ENCODE results near the gene KCNMA1. TPM values are rescaled to one million over a fixed set of nuclear protein-coding genes. Genes with fewer than 3 reads are reported as not detected.

The KCNMA1 gene
- total and polyA plus RNA-seq, 9 of the 15 experiments (the other 6 are each of a cell fraction or from before 2014, with no cell fraction given) = 0.01 to 0.95 (median 0.15) TPM; not detected in 4

- in situ Hi-C loops (cut with MboI) (no loop called here), intact Hi-C loops (cut with micrococcal nuclease) (no loop called here)
- FAIRE-seq (no peak), ATAC-seq (no peak), DNase-seq (ENCODE audit: extremely low read depth in 1 of 4, low spot score in 3 of 4) (no peak)
- Histone ChIP-seq H4K20me1 (replicated peaks; ENCODE audit: control insufficient read depth, insufficient read depth, low read length) (no peaks in the 10 kb centered on the region; the same call in 1 of the 2 replicates), H2AFZ (ENCODE audit: low read depth, low read length) (no peak overlapping the region), H3K9me3 (replicated peaks; ENCODE audit: control insufficient read depth, insufficient read depth, low read depth, low read length) (no peaks in the 10 kb centered on the region), H3K27ac (ENCODE audit: extremely low read depth, low read depth, low read length) (no peak overlapping the region), H3K4me2 (ENCODE audit: insufficient read depth, low read length) (no peak overlapping the region), H3K9me1 (ENCODE audit: control insufficient read depth, insufficient read depth, low read length) (no peaks in the 10 kb centered on the region), H3K36me3 (ENCODE audit: control insufficient read depth, insufficient read depth, low read length) (no peaks in the 10 kb centered on the region), H3K4me1 (replicated peaks in 1 of 2; ENCODE audit: control insufficient read depth in 2 of 2, insufficient read depth in 2 of 2, low read length in 2 of 2) (no peaks in the 10 kb centered on the region), H3K4me3 (no peak overlapping the region), H3K27me3 (ENCODE audit: control insufficient read depth in 2 of 2, insufficient read depth in 2 of 2, low read length in 2 of 2) (no peaks in the 10 kb centered on the region), H3K79me2 (ENCODE audit: control insufficient read depth, insufficient read depth, low read length) (no peaks in the 10 kb centered on the region), H3K9ac (ENCODE audit: insufficient read depth in 1 of 2, low read depth in 2 of 2, low read length in 2 of 2) (no peak overlapping the region)
- TF ChIP-seq TARDBP (IDR thresholded peaks at IDR 0.05) (no peak), GABPB2 (CRISPR knock-in tag; conservative IDR thresholded peaks at IDR 0.05) (no peak)
- 0% methylated on average over 4 of the region's 4 CpGs for WGBS (ENCODE audit: insufficient coverage, low coverage, missing lambda C conversion rate)
- POLR2A ChIA-PET = interaction anchor here (0.7 kb wide), 1 partner anchor 8 kb away, joined by 3 read pairs; no protein-coding TSS in a partner anchor
- CTCF ChIA-PET (ENCODE audit: low intra/inter-chr PET ratio) = no interaction called here
- BruUV-seq (replicated peaks) = no TSS peak
Measured at GRCh38 chr10:77325233-77325537, 312.4 kb downstream of the KCNMA1 start.

- Histone ChIP-seq H3K36me3 (ENCODE audit: control insufficient read depth, insufficient read depth, low read length) (no peaks in the 10 kb centered on the region), H3K4me2 (ENCODE audit: insufficient read depth, low read length) (no peak overlapping the region), H3K4me3 (no peak overlapping the region), H3K9me3 (replicated peaks; ENCODE audit: control insufficient read depth, insufficient read depth, low read depth, low read length) (no peaks in the 10 kb centered on the region), H3K79me2 (ENCODE audit: control insufficient read depth, insufficient read depth, low read length) (no peaks in the 10 kb centered on the region), H3K9me1 (ENCODE audit: control insufficient read depth, insufficient read depth, low read length) (no peaks in the 10 kb centered on the region), H3K27me3 (ENCODE audit: control insufficient read depth in 2 of 2, insufficient read depth in 2 of 2, low read length in 2 of 2) (no peaks in the 10 kb centered on the region), H3K4me1 (replicated peaks in 1 of 2; ENCODE audit: control insufficient read depth in 2 of 2, insufficient read depth in 2 of 2, low read length in 2 of 2) (no peaks in the 10 kb centered on the region), H3K9ac (ENCODE audit: insufficient read depth in 1 of 2, low read depth in 2 of 2, low read length in 2 of 2) (no peak overlapping the region), H2AFZ (ENCODE audit: low read depth, low read length) (no peak overlapping the region), H3K27ac (ENCODE audit: extremely low read depth, low read depth, low read length) (no peak overlapping the region), H4K20me1 (replicated peaks; ENCODE audit: control insufficient read depth, insufficient read depth, low read length) (no peaks in the 10 kb centered on the region; the same call in 1 of the 2 replicates)
- CTCF ChIA-PET (ENCODE audit: low intra/inter-chr PET ratio) = no interaction called here
- BruUV-seq (replicated peaks) = no TSS peak
- in situ Hi-C loops (cut with MboI) (no loop called here), intact Hi-C loops (cut with micrococcal nuclease) (no loop called here)
- POLR2A ChIA-PET = no interaction called here
- ATAC-seq = no peak
- WGBS (ENCODE audit: insufficient coverage, low coverage, missing lambda C conversion rate) = 0% methylated on average over 3 of the region's 3 CpGs
- no peak for FAIRE-seq
- no peak for DNase-seq (ENCODE audit: extremely low read depth in 1 of 4, low spot score in 3 of 4)
- TF ChIP-seq ARID1B (IDR thresholded peaks at IDR 0.05) = 0 out of 2 replicates have a peak, but pooled peaks have one; percentile 9
- TF ChIP-seq MAFK (IDR thresholded peaks at IDR 0.05; ENCODE audit: low read length) = peak; percentile 54; the same call in 1 of the 2 replicates
- TF ChIP-seq, protein P1, sequence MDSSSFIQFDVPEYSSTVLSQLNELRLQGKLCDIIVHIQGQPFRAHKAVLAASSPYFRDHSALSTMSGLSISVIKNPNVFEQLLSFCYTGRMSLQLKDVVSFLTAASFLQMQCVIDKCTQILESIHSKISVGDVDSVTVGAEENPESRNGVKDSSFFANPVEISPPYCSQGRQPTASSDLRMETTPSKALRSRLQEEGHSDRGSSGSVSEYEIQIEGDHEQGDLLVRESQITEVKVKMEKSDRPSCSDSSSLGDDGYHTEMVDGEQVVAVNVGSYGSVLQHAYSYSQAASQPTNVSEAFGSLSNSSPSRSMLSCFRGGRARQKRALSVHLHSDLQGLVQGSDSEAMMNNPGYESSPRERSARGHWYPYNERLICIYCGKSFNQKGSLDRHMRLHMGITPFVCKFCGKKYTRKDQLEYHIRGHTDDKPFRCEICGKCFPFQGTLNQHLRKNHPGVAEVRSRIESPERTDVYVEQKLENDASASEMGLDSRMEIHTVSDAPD (CRISPR knock-in tag; IDR thresholded peaks at IDR 0.05) = no peak
- no peak for TF ChIP-seq BHLHE40 (IDR thresholded peaks at IDR 0.05; ENCODE audit: low read length)
- TF ChIP-seq ESRRA (IDR thresholded peaks at IDR 0.05; ENCODE audit: borderline replicate concordance, low read depth) = no peak
- peak; percentile 71 for TF ChIP-seq ZNF316 (IDR thresholded peaks at IDR 0.05)
- no peak for TF ChIP-seq ETV6 (IDR thresholded peaks at IDR 0.05; ENCODE audit: borderline replicate concordance in 1 of 2, low read depth in 2 of 2, low read length in 1 of 2)
- TF ChIP-seq ETV6 (CRISPR knock-in tag; IDR thresholded peaks at IDR 0.05; ENCODE audit: borderline replicate concordance) = no peak
- peak; percentile 83 for TF ChIP-seq NFE2 (IDR thresholded peaks at IDR 0.05; ENCODE audit: low read depth)
- peak; percentile 78 for TF ChIP-seq FOSL1 (tag; conservative IDR thresholded peaks at IDR 0.05)
- TF ChIP-seq CHD4 (IDR thresholded peaks at IDR 0.05; ENCODE audit: insufficient read depth, insufficient replicate concordance, low read depth, low read length, poor library complexity, severe bottlenecking) = no peak
- TF ChIP-seq PKNOX1 (IDR thresholded peaks at IDR 0.05) = no peak
- TF ChIP-seq C11orf30 (IDR thresholded peaks at IDR 0.05; ENCODE audit: low read depth) = peak; percentile 73
- no peak for TF ChIP-seq NCOA1 (IDR thresholded peaks at IDR 0.05; ENCODE audit: low read depth)
- no peak for TF ChIP-seq POLR2G (IDR thresholded peaks at IDR 0.05; ENCODE audit: low read depth, low read length)
Measured at GRCh38 chr10:77321838-77322237, 315.8 kb downstream of the KCNMA1 start.
